ENCODE data around the gene PIK3C3. TPM values are rescaled to one million over a fixed set of nuclear protein-coding genes. Genes with fewer than 3 reads are reported as not detected.

Gene PIK3C3
- polyA plus RNA-seq, 1 of the 3 experiments (the other 2 are of a cell fraction) = 26.9 TPM

DNA sequence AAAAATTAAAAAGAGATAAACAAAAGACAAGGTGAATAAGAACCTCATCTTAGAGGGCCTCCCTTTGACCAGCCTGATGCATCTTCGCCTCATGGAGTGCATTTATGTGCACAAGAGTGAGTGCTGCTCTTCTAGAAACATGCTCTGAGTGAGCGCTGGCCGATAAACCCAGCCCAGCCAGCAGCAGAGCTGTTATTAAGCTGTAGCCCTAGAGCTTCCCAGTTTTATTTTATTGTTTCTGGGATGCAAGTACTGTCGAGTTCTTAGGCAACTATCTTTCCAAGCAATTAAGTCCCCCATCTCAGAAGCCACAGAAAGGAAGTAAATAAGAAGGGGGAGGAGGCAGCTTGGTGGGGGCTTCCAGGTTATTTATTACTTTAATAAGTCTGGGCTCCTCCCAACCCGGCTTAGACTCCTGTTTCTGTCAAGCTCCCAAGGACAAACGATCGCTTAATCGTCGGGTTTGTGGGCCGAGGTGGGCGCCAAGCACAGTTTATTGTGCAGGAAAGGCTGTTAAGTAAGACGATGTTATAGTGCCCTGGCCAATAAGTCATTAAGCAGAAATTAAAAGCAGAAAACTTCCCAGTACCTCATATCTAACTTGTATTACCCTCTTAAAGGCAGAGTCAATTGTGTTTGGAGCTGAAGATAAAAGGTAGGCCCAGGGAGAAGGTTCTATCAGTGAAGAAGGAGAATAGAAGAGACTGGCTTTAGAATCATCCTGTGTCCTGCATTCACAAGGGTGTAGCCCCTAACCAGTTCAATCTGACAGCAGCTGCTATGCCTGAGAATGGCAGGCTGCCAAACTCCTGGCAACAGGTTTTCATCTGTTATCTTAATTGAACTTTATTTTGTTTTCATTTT lies 176.3 kb downstream of the PIK3C3 start (continued):
- TF ChIP-seq, protein P1, sequence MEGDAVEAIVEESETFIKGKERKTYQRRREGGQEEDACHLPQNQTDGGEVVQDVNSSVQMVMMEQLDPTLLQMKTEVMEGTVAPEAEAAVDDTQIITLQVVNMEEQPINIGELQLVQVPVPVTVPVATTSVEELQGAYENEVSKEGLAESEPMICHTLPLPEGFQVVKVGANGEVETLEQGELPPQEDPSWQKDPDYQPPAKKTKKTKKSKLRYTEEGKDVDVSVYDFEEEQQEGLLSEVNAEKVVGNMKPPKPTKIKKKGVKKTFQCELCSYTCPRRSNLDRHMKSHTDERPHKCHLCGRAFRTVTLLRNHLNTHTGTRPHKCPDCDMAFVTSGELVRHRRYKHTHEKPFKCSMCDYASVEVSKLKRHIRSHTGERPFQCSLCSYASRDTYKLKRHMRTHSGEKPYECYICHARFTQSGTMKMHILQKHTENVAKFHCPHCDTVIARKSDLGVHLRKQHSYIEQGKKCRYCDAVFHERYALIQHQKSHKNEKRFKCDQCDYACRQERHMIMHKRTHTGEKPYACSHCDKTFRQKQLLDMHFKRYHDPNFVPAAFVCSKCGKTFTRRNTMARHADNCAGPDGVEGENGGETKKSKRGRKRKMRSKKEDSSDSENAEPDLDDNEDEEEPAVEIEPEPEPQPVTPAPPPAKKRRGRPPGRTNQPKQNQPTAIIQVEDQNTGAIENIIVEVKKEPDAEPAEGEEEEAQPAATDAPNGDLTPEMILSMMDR (IDR thresholded peaks at IDR 0.05) = no peak
- no peak for TF ChIP-seq CHD2 (IDR thresholded peaks at IDR 0.05; ENCODE audit: low read length, partially characterized antibody)
- TF ChIP-seq SMC3 (IDR thresholded peaks at IDR 0.05; ENCODE audit: low read depth, low read length) = no peak
- no peak for TF ChIP-seq RAD21 (IDR thresholded peaks at IDR 0.05; ENCODE audit: low read length)
- no peak for TF ChIP-seq SIN3A (IDR thresholded peaks at IDR 0.05; ENCODE audit: borderline replicate concordance, low read depth, low read length)
- TF ChIP-seq POLR2AphosphoS5 (IDR thresholded peaks at IDR 0.05; ENCODE audit: low read depth, low read length) = no peak
- TF ChIP-seq, protein P2, sequence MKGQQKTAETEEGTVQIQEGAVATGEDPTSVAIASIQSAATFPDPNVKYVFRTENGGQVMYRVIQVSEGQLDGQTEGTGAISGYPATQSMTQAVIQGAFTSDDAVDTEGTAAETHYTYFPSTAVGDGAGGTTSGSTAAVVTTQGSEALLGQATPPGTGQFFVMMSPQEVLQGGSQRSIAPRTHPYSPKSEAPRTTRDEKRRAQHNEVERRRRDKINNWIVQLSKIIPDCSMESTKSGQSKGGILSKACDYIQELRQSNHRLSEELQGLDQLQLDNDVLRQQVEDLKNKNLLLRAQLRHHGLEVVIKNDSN (IDR thresholded peaks at IDR 0.05; ENCODE audit: borderline replicate concordance, low read depth) = no peak

DNA sequence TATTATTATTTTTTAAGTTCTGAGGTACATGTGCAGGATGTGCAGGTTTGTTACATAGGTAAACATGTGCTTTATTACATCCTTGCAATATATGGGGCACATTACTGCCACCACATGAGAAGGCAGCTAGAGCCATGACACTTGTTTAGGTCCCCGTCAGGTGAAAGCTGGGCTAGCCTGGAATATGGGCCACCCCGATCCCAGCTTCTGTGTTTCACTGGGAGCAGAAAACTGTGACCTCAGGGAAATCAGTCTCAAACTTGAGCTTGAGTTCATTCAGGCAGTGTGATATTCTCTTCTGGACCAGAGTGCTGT lies 176.9 kb downstream of the PIK3C3 start:
- Histone ChIP-seq H3K4me1 (ENCODE audit: control insufficient read depth in 1 of 2, insufficient read depth in 2 of 2, low read depth in 1 of 2, low read length in 1 of 2) (peaks cover 0 to 11% of the 10 kb centered on the region in 2 experiments; a peak in 1 of 4 replicates), H3K36me3 (replicated peaks in 1 of 2; ENCODE audit: control insufficient read depth in 1 of 2, insufficient read depth in 2 of 2, low read length in 1 of 2) (no peaks in the 10 kb centered on the region), H3K79me2 (ENCODE audit: insufficient read depth) (no peaks in the 10 kb centered on the region), H3K9me2 (no peaks in the 10 kb centered on the region), H3K9me3 (no peaks in the 10 kb centered on the region), H2AFZ (ENCODE audit: low read depth) (no peak overlapping the region), H3K9ac (no peak overlapping the region), H3K27me3 (ENCODE audit: insufficient read depth) (no peaks in the 10 kb centered on the region), H3F3A (replicated peaks; ENCODE audit: insufficient read depth) (no peaks in the 10 kb centered on the region), H3K4me2 (no peak overlapping the region), H3K27ac (ENCODE audit: low read depth in 2 of 2, low read length in 1 of 2) (peak overlapping the region in 1 of 2 experiments; percentile 25; a peak in 1 of 4 replicates), H3K4me3 (ENCODE audit: low read depth in 2 of 2, low read length in 1 of 2) (no peak overlapping the region), H4K20me1 (ENCODE audit: insufficient read depth) (no peaks in the 10 kb centered on the region)
- POLR2A ChIA-PET = no interaction called here
- 67% methylated on average over 2 of the region's 2 CpGs for WGBS (ENCODE audit: low lambda C conversion rate)
- TF ChIP-seq RCOR1 (IDR thresholded peaks at IDR 0.05; ENCODE audit: low read length) = no peak
- TF ChIP-seq, protein P2 (IDR thresholded peaks at IDR 0.05; ENCODE audit: borderline replicate concordance, low read depth) = no peak
- TF ChIP-seq GATA2 (CRISPR knock-in tag; IDR thresholded peaks at IDR 0.05) = no peak
- TF ChIP-seq RFX5 (IDR thresholded peaks at IDR 0.05; ENCODE audit: low read length) = no peak
- TF ChIP-seq, protein P3, sequence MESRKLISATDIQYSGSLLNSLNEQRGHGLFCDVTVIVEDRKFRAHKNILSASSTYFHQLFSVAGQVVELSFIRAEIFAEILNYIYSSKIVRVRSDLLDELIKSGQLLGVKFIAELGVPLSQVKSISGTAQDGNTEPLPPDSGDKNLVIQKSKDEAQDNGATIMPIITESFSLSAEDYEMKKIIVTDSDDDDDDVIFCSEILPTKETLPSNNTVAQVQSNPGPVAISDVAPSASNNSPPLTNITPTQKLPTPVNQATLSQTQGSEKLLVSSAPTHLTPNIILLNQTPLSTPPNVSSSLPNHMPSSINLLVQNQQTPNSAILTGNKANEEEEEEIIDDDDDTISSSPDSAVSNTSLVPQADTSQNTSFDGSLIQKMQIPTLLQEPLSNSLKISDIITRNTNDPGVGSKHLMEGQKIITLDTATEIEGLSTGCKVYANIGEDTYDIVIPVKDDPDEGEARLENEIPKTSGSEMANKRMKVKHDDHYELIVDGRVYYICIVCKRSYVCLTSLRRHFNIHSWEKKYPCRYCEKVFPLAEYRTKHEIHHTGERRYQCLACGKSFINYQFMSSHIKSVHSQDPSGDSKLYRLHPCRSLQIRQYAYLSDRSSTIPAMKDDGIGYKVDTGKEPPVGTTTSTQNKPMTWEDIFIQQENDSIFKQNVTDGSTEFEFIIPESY (IDR thresholded peaks at IDR 0.05; ENCODE audit: borderline replicate concordance, low read depth) = no peak
- TF ChIP-seq, protein P4, sequence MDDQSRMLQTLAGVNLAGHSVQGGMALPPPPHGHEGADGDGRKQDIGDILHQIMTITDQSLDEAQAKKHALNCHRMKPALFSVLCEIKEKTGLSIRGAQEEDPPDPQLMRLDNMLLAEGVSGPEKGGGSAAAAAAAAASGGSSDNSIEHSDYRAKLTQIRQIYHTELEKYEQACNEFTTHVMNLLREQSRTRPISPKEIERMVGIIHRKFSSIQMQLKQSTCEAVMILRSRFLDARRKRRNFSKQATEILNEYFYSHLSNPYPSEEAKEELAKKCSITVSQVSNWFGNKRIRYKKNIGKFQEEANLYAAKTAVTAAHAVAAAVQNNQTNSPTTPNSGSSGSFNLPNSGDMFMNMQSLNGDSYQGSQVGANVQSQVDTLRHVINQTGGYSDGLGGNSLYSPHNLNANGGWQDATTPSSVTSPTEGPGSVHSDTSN (IDR thresholded peaks at IDR 0.05) = no peak
- no peak for TF ChIP-seq FOXM1 (IDR thresholded peaks at IDR 0.05; ENCODE audit: low read depth)
- TF ChIP-seq EZH2phosphoT487 (IDR thresholded peaks at IDR 0.05; ENCODE audit: borderline replicate concordance, low read depth) = no peak
- TF ChIP-seq, protein P5, sequence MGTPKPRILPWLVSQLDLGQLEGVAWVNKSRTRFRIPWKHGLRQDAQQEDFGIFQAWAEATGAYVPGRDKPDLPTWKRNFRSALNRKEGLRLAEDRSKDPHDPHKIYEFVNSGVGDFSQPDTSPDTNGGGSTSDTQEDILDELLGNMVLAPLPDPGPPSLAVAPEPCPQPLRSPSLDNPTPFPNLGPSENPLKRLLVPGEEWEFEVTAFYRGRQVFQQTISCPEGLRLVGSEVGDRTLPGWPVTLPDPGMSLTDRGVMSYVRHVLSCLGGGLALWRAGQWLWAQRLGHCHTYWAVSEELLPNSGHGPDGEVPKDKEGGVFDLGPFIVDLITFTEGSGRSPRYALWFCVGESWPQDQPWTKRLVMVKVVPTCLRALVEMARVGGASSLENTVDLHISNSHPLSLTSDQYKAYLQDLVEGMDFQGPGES (IDR thresholded peaks at IDR 0.05; ENCODE audit: low read depth, low read length) = no peak
- TF ChIP-seq, protein P6, sequence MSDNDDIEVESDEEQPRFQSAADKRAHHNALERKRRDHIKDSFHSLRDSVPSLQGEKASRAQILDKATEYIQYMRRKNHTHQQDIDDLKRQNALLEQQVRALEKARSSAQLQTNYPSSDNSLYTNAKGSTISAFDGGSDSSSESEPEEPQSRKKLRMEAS (IDR thresholded peaks at IDR 0.05; ENCODE audit: low read depth) = no peak
- no peak for TF ChIP-seq EP300 (IDR thresholded peaks at IDR 0.05; ENCODE audit: borderline replicate concordance in 1 of 2, low read depth in 1 of 2, low read length in 1 of 2)
- CTCF ChIA-PET = interaction anchor here (0.8 to 3.8 kb wide), 3 partner anchors 18 to 142 kb away, joined by 3 to 25 read pairs (median 4); no protein-coding TSS in a partner anchor
- DNase-seq = no peak

Data from SK-N-SH (cell line).